Upper lobe of left lung (tissue), 4 donors: Measurements from ENCODE around the gene PPM1M.

ENCODE experiments used
- EP300 ChIP-seq, 4 donors: sonication (generic); formaldehyde crosslinking; IDR thresholded peaks; one replicate each; pipeline ENCODE4 v1.5.1; 2017; ENCODE audit warnings: antibody characterized with exemption in 4 of 4, control low read depth in 2 of 4
- POLR2A ChIP-seq, 4 donors: fragments of 450-650 bp; IDR thresholded peaks; one replicate each; pipeline ENCODE4 v1.5.1; 2016 to 2017; ENCODE audit warnings: antibody characterized with exemption in 4 of 4, mild to moderate bottlenecking in 2 of 4

DNA sequence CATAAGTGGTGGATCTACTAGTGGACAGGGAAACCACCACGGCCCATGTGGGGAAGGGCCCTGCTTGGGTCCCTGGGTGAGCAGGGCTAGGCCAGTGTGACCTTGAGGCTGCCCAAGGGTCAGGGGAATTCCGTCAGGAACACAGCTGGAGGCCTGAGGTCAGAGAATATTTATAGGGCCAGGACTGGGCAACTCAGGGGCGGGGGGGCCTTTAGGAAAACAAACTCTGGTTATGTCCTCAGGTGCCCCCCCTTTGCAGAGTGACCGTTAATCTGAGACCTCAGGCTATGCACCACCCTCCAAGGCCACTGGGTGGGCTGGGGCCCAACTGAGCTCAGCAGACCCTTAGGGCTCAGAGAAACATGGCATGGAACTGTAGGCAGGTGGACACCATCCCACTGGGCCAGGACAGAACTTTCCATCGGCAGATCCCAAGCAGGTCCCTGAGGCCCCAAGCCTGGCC lies 9.1 kb upstream of the PPM1M start:
- TF ChIP-seq POLR2A (IDR thresholded peaks at IDR 0.05) = no peak
- no peak for TF ChIP-seq EP300 (IDR thresholded peaks at IDR 0.05)
